Mononuclear cell (primary cell): ENCODE measurements around the gene ACY1. TPM values are rescaled to one million over a fixed set of nuclear protein-coding genes. Genes with fewer than 3 reads are reported as not detected.

ENCODE experiments used
- H3K27me3 ChIP-seq: 2 replicates; pipeline ENCODE4 v1.6.0; 2011; ENCODE audit warnings: low read length, control low read depth; ENCODE audit not compliant: insufficient read depth
- H3K4me1 ChIP-seq: 2 replicates; pipeline ENCODE4 v1.5.1; 2011; ENCODE audit warnings: mild to moderate bottlenecking, low read length, control low read depth; ENCODE audit not compliant: insufficient read depth
- H3K4me3 ChIP-seq: 2 replicates; pipeline ENCODE4 v1.5.1; 2011; ENCODE audit warnings: mild to moderate bottlenecking, low read length, moderate library complexity
- H3K9me3 ChIP-seq: 2 replicates; pipeline ENCODE4 v1.5.1; 2011; ENCODE audit warnings: low read depth, mild to moderate bottlenecking, control low read depth, low read length
- total RNA-seq: library from RNA; depleted of rRNA; stranded (reverse); fragments of >200 nt; gene quantifications from one replicate; pipeline ENCODE4 v1.2.3, GENCODE V29; 2012

Gene ACY1
- total RNA-seq, 1 donor = 3.3 TPM

DNA sequence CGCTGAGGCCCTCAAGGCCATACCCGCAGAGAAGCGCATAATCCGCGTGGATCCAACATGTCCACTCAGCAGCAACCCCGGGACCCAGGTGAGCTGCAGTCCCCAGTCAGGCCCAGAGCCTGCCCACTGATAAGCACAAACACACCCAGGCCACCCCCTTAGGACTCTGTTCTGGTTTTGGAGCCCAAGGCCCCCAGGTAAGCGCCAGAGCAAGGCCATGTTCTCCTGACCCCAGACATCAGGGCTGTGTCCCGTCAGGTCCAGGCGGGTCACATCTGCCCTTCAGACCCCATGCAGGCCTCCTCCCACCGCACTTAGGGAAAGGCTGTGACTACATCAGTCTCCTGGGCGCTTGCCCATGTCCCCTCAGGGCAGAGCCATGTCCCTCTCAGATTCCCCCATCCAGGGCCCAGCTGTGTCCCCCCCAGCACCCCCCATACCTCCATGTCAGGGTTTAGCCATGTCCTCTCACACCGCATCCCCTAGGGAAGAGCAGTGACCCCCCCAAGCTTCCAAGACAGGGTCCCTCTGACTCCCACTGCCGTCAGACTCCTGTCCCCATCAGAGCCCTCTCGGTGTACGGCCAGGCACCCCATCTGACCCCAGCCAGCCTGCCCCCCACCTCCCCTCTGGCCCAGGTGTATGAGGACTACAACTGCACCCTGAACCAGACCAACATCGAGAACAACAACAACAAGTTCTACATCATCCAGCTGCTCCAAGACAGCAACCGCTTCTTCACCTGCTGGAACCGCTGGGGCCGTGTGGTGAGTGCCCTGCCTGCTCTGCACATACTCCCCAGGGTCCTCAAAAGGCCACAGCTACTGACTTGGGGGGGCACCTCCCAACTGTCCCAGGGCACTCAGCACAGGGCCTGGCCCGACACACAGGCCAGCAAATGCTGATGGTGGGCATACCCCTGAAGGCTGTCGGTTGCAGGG lies 39.6 kb upstream of the ACY1 start:
- Histone ChIP-seq H3K9me3 (no peaks in the 10 kb centered on the region), H3K27me3 (no peaks in the 10 kb centered on the region), H3K4me3 (no peak overlapping the region), H3K4me1 (peaks cover 27% of the 10 kb centered on the region)

DNA sequence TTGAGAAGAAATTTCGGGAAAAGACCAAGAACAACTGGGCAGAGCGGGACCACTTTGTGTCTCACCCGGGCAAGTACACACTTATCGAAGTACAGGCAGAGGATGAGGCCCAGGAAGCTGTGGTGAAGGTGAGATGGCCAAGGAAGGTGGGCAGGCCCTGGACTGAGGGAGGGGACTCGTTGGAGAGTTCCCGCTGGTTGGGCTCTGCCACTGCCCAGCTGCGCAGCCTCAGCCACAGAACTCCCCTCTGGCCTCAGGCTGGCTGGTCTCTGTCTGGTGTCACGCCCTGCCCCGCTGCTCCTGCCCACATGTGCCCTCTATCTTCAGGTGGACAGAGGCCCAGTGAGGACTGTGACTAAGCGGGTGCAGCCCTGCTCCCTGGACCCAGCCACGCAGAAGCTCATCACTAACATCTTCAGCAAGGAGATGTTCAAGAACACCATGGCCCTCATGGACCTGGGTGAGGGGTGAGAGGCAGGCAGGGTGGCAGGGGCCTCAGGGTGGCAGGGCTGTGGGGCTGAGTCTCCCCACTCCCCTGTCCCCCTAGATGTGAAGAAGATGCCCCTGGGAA lies 38.8 kb upstream of the ACY1 start:
- Histone ChIP-seq H3K9me3 (no peaks in the 10 kb centered on the region), H3K4me1 (peaks cover 27% of the 10 kb centered on the region), H3K4me3 (no peak overlapping the region), H3K27me3 (no peaks in the 10 kb centered on the region)

DNA sequence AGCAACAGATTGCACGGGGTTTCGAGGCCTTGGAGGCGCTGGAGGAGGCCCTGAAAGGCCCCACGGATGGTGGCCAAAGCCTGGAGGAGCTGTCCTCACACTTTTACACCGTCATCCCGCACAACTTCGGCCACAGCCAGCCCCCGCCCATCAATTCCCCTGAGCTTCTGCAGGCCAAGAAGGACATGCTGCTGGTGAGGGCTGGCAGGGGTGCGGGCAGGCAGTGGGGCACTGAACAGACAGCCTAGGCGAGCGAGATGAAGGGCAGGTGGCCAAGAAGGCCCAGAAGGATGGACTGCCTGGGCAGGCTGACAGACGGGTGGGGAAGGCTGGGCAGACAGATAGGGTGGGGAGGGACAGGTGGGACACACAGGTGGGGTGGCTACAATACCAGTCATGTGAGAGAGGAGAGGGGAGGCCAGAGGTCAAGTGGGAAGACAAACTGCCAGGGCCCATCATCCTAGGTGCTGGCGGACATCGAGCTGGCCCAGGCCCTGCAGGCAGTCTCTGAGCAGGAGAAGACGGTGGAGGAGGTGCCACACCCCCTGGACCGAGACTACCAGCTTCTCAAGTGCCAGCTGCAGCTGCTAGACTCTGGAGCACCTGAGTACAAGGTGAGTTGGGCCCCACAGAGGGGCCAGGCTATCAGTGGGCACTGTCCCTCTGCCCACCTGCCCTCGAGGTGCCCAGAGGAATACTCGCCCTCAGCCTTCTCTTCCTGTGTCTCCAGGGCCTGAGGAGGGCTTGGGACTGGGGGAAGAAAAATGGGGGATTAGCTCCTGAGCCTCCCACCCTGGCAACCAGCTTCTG lies 38.1 kb upstream of the ACY1 start:
- Histone ChIP-seq H3K9me3 (no peaks in the 10 kb centered on the region), H3K4me1 (peaks cover 27% of the 10 kb centered on the region), H3K4me3 (no peak overlapping the region), H3K27me3 (no peaks in the 10 kb centered on the region)

DNA sequence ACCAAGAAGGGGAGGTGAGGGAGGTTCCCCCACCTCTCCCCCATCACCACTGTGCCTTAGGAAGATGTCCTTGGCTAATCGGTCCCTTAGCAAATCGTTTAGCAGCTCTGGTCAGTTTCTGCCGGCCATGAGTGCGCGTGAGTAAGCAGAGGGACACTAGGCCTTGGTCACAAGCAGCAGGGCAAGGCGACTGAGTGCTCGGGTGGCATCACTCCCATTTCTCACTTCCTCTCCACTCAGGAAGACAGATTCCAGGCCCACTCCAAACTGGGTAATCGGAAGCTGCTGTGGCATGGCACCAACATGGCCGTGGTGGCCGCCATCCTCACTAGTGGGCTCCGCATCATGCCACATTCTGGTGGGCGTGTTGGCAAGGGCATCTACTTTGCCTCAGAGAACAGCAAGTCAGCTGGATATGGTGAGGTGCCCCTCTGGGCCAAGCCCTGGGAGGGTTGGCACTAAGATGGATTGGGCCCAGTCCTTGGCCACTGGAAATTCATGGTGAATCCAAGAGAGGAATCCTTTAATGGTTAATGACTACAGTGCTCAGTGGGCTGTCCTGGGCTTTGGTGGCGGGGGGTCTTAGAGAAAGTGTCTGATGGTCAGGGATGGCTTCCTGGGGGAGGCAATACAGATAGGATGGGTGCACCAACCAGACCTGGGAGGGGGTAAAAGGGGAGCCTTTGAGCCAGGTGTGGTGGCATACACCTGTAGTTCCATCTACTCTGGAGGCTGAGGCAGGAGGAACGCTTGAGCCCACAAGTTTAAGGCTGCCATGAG lies 37.2 kb upstream of the ACY1 start:
- H3K27me3 ChIP-seq = no peaks in the 10 kb centered on the region
- H3K4me1 ChIP-seq = peaks cover 18% of the 10 kb centered on the region
- no peak overlapping the region for H3K4me3 ChIP-seq
- H3K9me3 ChIP-seq = no peaks in the 10 kb centered on the region

DNA sequence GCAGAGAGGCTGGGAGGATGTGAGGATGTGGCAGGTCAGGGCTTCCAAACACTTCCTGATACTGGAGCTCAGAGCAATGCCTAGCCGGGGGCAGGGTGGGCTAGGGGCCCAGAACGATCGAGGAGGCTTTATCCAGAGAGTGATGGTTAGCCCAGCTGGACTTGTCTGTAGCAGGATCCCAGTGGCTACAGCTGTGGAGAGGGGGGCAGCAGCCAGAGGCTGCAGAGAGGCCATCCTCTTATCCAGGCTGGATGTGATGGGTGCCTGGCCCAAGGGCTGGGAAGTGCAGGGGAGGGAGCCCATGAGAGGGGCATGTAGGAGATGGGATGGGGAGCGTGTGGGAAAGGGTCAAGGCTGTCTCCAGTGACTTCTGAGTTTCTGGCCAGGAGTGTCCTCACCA lies 36.5 kb upstream of the ACY1 start:
- peaks cover 12% of the 10 kb centered on the region for H3K4me1 ChIP-seq
- H3K9me3 ChIP-seq = no peaks in the 10 kb centered on the region
- H3K27me3 ChIP-seq = no peaks in the 10 kb centered on the region
- no peak overlapping the region for H3K4me3 ChIP-seq

DNA sequence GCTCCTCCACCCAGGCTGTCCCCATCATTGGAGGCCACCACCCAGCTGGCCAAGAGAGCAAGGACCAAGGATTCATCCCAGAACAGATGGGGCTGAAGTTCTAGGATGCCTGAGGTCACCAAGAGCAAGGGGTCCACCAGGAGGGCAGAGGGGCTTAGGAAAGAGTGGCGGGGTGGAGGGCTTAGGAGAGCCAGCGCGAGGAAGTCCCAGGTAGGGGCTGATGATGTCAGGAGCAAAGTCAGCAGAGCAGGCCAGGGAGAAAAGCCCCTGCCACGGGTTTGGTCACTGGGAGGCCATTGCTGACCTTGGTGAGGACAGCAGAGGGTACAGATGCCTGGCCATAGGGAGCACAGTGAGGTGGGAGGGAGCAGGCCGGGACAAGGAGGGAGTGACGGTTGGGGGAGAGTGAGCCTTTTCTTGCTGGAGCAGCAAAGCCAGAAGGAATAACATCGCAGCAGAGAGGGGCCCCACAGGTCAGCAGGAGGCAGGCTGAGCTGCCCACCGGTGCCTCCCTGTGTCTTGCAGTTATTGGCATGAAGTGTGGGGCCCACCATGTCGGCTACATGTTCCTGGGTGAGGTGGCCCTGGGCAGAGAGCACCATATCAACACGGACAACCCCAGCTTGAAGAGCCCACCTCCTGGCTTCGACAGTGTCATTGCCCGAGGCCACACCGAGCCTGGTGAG lies 36.0 kb upstream of the ACY1 start:
- H3K27me3 ChIP-seq = no peaks in the 10 kb centered on the region
- H3K9me3 ChIP-seq = no peaks in the 10 kb centered on the region
- peaks cover 9% of the 10 kb centered on the region for H3K4me1 ChIP-seq
- H3K4me3 ChIP-seq = no peak overlapping the region

DNA sequence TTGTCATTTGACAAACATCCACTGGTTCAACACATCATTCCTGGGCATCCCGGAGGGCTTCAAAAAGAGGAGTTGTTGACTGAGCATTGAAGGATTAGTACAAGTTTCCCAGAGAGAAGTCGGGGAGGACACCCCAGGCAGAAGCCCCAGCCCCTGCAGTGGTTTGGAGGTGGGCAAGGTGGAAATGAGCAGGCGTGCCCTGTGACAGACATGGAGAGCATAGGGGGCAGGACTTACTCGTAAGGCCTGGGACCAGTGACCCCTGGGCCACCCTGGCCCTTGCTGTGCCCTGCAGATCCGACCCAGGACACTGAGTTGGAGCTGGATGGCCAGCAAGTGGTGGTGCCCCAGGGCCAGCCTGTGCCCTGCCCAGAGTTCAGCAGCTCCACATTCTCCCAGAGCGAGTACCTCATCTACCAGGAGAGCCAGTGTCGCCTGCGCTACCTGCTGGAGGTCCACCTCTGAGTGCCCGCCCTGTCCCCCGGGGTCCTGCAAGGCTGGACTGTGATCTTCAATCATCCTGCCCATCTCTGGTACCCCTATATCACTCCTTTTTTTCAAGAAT lies 35.2 kb upstream of the ACY1 start:
- Histone ChIP-seq H3K27me3 (no peaks in the 10 kb centered on the region), H3K4me3 (no peak overlapping the region), H3K4me1 (peaks cover 5% of the 10 kb centered on the region), H3K9me3 (no peaks in the 10 kb centered on the region)

DNA sequence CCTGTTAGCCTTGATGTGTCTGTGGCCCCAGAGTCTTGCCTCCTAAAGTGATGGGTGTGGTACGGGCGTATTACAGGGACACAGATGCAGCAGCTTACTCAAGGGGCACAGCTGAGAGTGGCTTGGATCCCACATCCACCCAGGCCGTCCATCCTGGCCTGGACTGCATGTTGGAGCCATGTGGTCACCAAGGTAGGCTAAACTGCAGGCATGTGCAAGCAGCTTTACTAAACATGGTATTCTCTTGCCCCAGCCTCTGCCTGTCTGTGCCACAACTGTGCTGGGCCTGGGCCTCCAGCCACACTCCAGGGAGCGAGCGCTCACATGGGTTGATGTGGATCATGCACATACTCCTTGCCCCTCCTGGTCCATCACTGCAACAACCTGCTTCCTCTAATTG lies 34.2 kb upstream of the ACY1 start:
- Histone ChIP-seq H3K4me1 (peaks cover 13% of the 10 kb centered on the region), H3K4me3 (no peak overlapping the region), H3K9me3 (no peaks in the 10 kb centered on the region), H3K27me3 (no peaks in the 10 kb centered on the region)

DNA sequence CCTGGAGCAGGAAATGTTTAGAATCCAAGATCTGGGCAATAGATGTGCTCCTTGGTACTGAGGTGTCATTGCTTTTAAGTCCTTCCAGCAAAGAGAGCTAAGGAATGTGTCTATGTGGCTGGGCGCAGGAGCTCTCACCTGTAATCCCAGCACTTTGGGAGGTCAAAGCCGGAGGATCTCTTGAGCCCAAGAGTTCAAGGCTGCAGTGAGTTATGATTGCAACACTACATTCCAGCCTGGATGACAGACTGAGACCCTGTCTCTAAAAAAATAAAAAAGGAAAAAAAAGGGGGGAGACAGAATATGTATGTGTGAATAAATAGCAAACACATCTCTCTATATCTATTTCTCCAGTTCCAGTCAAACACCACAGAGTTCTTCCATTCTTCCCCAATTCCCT lies 32.4 kb upstream of the ACY1 start:
- H3K4me3 ChIP-seq = no peak overlapping the region
- no peaks in the 10 kb centered on the region for H3K9me3 ChIP-seq
- H3K27me3 ChIP-seq = peaks cover 8% of the 10 kb centered on the region
- H3K4me1 ChIP-seq = peaks cover 26% of the 10 kb centered on the region

DNA sequence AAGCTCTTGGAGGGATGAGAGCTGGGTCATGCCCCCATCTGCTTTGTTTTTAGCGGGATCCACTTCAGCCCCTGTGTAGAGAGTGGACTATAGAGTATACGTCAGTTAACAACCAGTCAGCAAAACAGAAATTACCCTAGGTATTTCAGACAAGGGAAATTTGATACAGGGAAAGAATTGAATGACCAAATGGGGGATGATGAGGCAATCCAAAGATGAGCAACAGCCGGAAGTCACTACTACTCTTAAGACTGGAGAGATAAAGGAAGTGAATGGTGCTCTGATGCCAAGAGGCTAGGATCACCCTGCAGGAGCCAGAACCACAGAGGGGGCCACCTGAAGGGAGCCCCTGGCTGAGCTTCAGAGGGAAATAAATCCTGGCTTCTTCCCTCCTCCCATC lies 29.9 kb upstream of the ACY1 start:
- Histone ChIP-seq H3K9me3 (no peaks in the 10 kb centered on the region), H3K27me3 (peaks cover 20% of the 10 kb centered on the region), H3K4me3 (no peak overlapping the region), H3K4me1 (peaks cover 44% of the 10 kb centered on the region)

DNA sequence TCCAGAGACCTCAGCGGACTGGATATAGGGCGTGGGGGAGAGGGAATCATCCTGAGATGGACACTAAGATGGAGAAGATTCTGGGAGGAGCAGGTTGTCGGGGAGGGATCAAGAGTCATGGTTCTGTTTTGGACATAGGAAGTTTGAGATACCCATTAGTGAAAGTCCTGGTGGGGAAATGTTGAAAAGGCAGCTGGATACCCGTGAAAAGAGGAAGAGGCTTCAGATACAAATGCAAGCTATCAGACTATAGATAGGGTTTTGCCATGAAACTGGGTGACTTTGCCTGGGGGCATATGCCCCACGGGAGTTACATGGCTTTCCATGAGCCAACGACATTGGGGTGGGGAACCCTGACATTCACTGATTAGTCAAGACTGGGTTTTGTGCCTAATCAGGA lies 29.2 kb upstream of the ACY1 start:
- H3K4me3 ChIP-seq = no peak overlapping the region
- peaks cover 20% of the 10 kb centered on the region for H3K27me3 ChIP-seq
- peaks cover 44% of the 10 kb centered on the region for H3K4me1 ChIP-seq
- no peaks in the 10 kb centered on the region for H3K9me3 ChIP-seq

DNA sequence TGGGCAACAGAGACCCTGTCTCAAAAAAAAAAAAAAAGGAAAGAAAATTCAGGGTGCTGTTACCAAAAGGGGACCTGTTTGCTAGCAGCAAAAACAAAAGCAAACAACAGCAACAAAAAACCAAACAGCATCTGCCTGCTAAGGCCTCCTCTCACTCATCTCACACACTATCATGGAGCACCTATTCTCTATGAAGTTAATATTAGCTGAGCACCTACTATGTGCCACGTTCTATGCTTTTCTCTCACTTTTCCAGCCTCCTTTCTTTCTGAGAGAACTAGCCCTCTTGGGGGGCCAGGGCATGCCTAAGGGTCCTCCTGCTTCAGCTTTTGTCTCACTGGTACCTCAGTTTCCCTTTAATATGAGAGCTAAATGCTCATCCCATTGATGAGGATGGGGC lies 28.6 kb upstream of the ACY1 start:
- peaks cover 44% of the 10 kb centered on the region for H3K4me1 ChIP-seq

DNA sequence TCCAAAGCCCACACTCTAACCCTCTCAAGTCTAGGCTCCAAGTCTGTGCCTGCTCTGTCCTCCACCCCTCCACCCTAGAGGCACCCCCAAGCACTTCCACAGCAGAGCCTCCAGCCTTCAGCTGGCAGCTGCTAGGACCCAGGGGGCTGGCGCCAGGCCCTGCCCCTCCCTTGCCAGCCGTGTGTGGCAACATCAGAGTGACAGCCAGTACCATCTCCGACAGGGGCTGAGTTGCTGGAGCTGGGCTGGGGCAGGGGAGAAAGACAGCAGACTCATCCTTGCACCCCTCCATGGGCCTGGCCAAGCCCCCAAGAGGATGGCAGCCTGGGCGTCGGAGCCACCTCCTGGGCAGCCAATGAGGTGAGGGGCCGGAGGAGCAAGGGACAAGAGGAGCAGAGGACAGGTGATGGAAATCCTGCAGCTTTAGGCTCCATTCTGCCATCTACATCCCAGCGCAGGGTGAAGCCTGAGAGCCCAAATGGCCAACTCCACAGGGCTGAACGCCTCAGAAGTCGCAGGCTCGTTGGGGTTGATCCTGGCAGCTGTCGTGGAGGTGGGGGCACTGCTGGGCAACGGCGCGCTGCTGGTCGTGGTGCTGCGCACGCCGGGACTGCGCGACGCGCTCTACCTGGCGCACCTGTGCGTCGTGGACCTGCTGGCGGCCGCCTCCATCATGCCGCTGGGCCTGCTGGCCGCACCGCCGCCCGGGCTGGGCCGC lies 28.0 kb upstream of the ACY1 start, which contains the start of gene GPR62:
GPR62 (plus strand) TSS at position 207 of the 718 bp plus-strand sequence; CDS start at position 479, 272 bp downstream.
- Histone ChIP-seq H3K27me3 (peaks cover 20% of the 10 kb centered on the region), H3K4me3 (no peak within 1 kb of the TSS), H3K4me1 (peaks cover 44% of the 10 kb centered on the region), H3K9me3 (no peaks in the 10 kb centered on the region)

More for the DNA sequence above, 28.6 kb upstream of the ACY1 start:
- H3K9me3 ChIP-seq = no peaks in the 10 kb centered on the region
- H3K4me3 ChIP-seq = no peak overlapping the region
- peaks cover 20% of the 10 kb centered on the region for H3K27me3 ChIP-seq
